ENCODE results near the gene IRF2BP2.

DNA sequence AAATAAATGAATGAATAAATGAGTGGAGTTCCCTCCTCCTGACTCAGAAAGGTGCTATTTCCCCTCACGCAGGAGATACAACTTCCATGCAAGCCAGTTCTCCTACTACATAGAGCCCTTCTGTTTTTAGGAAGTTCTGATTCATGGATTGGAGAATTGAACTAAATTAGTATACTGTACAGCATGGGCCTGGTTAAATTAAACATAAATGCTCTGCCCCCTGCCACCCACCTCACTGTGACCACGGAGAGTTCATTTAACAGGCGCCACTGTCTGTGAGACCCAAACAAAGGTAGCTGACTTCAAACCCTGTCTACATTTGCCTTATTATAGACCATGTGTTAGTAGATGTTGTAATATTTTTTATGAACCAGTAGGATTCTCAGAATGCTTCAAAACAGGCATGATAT, 9.1 kb upstream of the IRF2BP2 start:
- TF ChIP-seq CTCF (conservative IDR thresholded peaks at IDR 0.05): no peak
- no peak for TF ChIP-seq EZH2 (IDR thresholded peaks at IDR 0.05; ENCODE audit: low read depth)

Data from PC-9 (cell line).